Neural progenitor cell (in vitro differentiated cells): ENCODE results near the gene ADCY3. TPM values are rescaled to one million over a fixed set of nuclear protein-coding genes. Genes with fewer than 3 reads are reported as not detected.

Source experiments
- DNase-seq: peaks from one replicate; pipeline ENCODE4 v3.0.0-alpha.2; 2016; ENCODE audit warnings: low spot score
- H2AFZ ChIP-seq: fragments of 200-600 bp; sonication (generic); replicated peaks from 2 replicates; pipeline ENCODE4 v1.6.1; 2016; ENCODE audit warnings: antibody characterized with exemption
- H3F3A ChIP-seq: fragments of 200-600 bp; sonication (generic); 2 replicates; pipeline ENCODE4 v1.6.1; 2016; ENCODE audit warnings: antibody characterized with exemption, low read depth
- H3K27ac ChIP-seq: fragments of 200-600 bp; sonication (generic); 2 replicates; pipeline ENCODE4 v1.5.1; 2016; ENCODE audit warnings: mild to moderate bottlenecking
- H3K27me3 ChIP-seq: fragments of 200-600 bp; sonication (generic); 2 replicates; pipeline ENCODE4 v1.6.1; 2016; ENCODE audit warnings: mild to moderate bottlenecking, moderate library complexity
- H3K36me3 ChIP-seq: fragments of 200-600 bp; sonication (generic); 2 replicates; pipeline ENCODE4 v1.5.1; 2016
- H3K4me1 ChIP-seq: fragments of 200-600 bp; sonication (generic); 2 replicates; pipeline ENCODE4 v1.6.1; 2016; ENCODE audit warnings: mixed run types
- H3K4me2 ChIP-seq: fragments of 200-600 bp; sonication (generic); 2 replicates; pipeline ENCODE4 v1.6.1; 2016
- H3K4me3 ChIP-seq: fragments of 200-600 bp; sonication (generic); 2 replicates; pipeline ENCODE4 v1.5.1; 2016
- H3K79me2 ChIP-seq: fragments of 200-600 bp; sonication (generic); 2 replicates; pipeline ENCODE4 v1.6.1; 2016; ENCODE audit warnings: low read depth
- H3K9ac ChIP-seq: fragments of 200-600 bp; sonication (generic); 2 replicates; pipeline ENCODE4 v1.6.1; 2016
- H3K9me3 ChIP-seq: fragments of 200-600 bp; sonication (generic); 2 replicates; pipeline ENCODE4 v1.5.1; 2016; ENCODE audit warnings: low read depth
- H4K20me1 ChIP-seq: fragments of 200-600 bp; sonication (generic); 2 replicates; pipeline ENCODE4 v1.6.1; 2016; ENCODE audit warnings: low read depth
- H3K27ac Mint-ChIP-seq: 3 replicates; pipeline ENCODE4 v1.8.0; 2021; ENCODE audit warnings: mixed read lengths
- H3K27me3 Mint-ChIP-seq: 2 replicates; pipeline ENCODE4 v1.8.0; 2022; ENCODE audit warnings: low read depth, mild to moderate bottlenecking, inconsistent platforms, moderate library complexity, mixed read lengths; ENCODE audit not compliant: insufficient read depth
- H3K36me3 Mint-ChIP-seq: 3 replicates; pipeline ENCODE4 v1.8.0; 2021; ENCODE audit warnings: mixed read lengths
- H3K4me1 Mint-ChIP-seq: 3 replicates; pipeline ENCODE4 v1.8.0; 2021; ENCODE audit warnings: mixed read lengths
- H3K4me3 Mint-ChIP-seq: 3 replicates; pipeline ENCODE4 v1.8.0; 2021; ENCODE audit warnings: mild to moderate bottlenecking, moderate library complexity, mixed read lengths
- H3K9me3 Mint-ChIP-seq: 3 replicates; pipeline ENCODE4 v1.8.0; 2020; ENCODE audit warnings: mixed read lengths
- EZH2 ChIP-seq: fragments of 200-600 bp; sonication (generic); IDR thresholded peaks from 2 replicates; pipeline ENCODE4 v1.6.1; 2017; ENCODE audit warnings: antibody characterized with exemption, mild to moderate bottlenecking, moderate library complexity
- EZH2phosphoT487 ChIP-seq: fragments of 200-600 bp; sonication (generic); IDR thresholded peaks from 2 replicates; pipeline ENCODE4 v1.6.1; 2017; ENCODE audit warnings: antibody characterized with exemption
- total RNA-seq: library from RNA; depleted of rRNA; stranded (reverse); fragments of >200 nt; gene quantifications from 2 replicates; pipeline ENCODE4 v1.2.3, GENCODE V29; 2015; ENCODE audit warnings: low replicate concordance
- TF ChIP-seq, protein P1 (sequence below): fragments of 200-600 bp; sonication (generic); IDR thresholded peaks from 2 replicates; pipeline ENCODE4 v1.5.1; 2017; ENCODE audit warnings: antibody characterized with exemption, mild to moderate bottlenecking

Gene ADCY3
- total RNA-seq, 1 donor from 2014 or later, result 25.3 TPM

DNA sequence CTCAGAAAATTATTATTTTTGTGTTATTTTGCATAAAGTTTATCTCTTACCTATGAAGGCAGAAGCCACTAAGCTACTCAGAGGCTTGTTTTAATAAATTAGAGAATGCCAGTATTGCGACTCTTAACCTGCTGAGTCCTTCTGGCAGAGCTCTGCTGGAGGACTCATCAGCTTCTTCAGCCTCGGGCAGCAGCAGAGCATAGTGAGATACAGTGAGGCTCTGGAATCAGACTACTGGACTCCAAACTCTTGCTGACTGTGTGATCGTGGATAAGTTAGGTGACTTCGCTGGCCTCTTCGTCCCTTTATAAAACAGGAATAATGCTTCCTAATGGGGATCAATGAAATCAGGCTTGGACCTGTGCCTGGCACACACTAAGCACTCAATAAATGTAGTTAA is 128.6 kb downstream of the ADCY3 start:
- Mint-ChIP-seq H3K27me3 (peaks cover 4% of the 10 kb centered on the region), H3K27ac (no peak overlapping the region), H3K36me3 (peaks cover 3% of the 10 kb centered on the region), H3K4me1 (peaks cover 34% of the 10 kb centered on the region), H3K4me3 (no peak overlapping the region), H3K9me3 (no peaks in the 10 kb centered on the region)
- peak overlapping the region; percentile 82 for H3K4me2 ChIP-seq
- no peaks in the 10 kb centered on the region for H3K27me3 ChIP-seq
- H3K9me3 ChIP-seq, result no peaks in the 10 kb centered on the region
- no peaks in the 10 kb centered on the region for H4K20me1 ChIP-seq
- no peak for TF ChIP-seq EZH2
- H3K79me2 ChIP-seq, result peaks cover 42% of the 10 kb centered on the region
- no peak overlapping the region for H3K9ac ChIP-seq
- no peak overlapping the region for H2AFZ ChIP-seq
- no peak overlapping the region for H3K27ac ChIP-seq
- H3K36me3 ChIP-seq, result peaks cover 11% of the 10 kb centered on the region
- DNase-seq, result no peak
- H3K4me1 ChIP-seq, result peaks cover 26% of the 10 kb centered on the region
- H3K4me3 ChIP-seq, result no peak overlapping the region
- peaks cover 27% of the 10 kb centered on the region for H3F3A ChIP-seq

DNA sequence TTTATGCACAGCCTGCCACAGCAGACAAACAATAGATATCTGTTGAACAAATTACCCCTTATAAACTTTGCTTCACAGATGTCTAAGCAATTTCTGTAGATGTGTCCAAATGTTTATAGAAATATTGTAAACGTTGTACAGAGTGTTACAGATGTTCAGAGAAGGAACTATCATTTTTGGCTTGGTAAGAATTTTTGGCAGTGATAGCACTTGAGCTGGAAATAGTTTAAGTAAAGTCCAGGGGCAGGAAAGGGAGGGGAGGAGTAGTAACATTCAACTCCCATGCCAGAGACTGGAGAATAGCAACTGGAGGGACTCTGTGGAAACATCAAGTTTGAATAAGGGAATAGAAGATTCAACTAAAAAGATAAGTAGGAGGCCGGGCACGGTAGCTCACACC is 131.2 kb downstream of the ADCY3 start:
- Histone ChIP-seq H3K9ac (no peak overlapping the region), H3K4me2 (no peak overlapping the region), H4K20me1 (no peaks in the 10 kb centered on the region), H2AFZ (no peak overlapping the region), H3K4me1 (peaks cover 13% of the 10 kb centered on the region), H3K4me3 (no peak overlapping the region), H3K27ac (no peak overlapping the region), H3K27me3 (no peaks in the 10 kb centered on the region), H3K9me3 (no peaks in the 10 kb centered on the region), H3F3A (peaks cover 22% of the 10 kb centered on the region), H3K79me2 (peaks cover 16% of the 10 kb centered on the region), H3K36me3 (no peaks in the 10 kb centered on the region)
- DNase-seq, result no peak
- H3K27ac Mint-ChIP-seq, result no peak overlapping the region
- no peaks in the 10 kb centered on the region for H3K36me3 Mint-ChIP-seq
- no peak overlapping the region for H3K4me3 Mint-ChIP-seq
- peaks cover 2% of the 10 kb centered on the region for H3K9me3 Mint-ChIP-seq
- peaks cover 4% of the 10 kb centered on the region for H3K27me3 Mint-ChIP-seq
- H3K4me1 Mint-ChIP-seq, result peaks cover 19% of the 10 kb centered on the region
- TF ChIP-seq EZH2, result no peak
- TF ChIP-seq EZH2phosphoT487, result no peak
- TF ChIP-seq, protein P1, sequence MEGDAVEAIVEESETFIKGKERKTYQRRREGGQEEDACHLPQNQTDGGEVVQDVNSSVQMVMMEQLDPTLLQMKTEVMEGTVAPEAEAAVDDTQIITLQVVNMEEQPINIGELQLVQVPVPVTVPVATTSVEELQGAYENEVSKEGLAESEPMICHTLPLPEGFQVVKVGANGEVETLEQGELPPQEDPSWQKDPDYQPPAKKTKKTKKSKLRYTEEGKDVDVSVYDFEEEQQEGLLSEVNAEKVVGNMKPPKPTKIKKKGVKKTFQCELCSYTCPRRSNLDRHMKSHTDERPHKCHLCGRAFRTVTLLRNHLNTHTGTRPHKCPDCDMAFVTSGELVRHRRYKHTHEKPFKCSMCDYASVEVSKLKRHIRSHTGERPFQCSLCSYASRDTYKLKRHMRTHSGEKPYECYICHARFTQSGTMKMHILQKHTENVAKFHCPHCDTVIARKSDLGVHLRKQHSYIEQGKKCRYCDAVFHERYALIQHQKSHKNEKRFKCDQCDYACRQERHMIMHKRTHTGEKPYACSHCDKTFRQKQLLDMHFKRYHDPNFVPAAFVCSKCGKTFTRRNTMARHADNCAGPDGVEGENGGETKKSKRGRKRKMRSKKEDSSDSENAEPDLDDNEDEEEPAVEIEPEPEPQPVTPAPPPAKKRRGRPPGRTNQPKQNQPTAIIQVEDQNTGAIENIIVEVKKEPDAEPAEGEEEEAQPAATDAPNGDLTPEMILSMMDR, result no peak

DNA sequence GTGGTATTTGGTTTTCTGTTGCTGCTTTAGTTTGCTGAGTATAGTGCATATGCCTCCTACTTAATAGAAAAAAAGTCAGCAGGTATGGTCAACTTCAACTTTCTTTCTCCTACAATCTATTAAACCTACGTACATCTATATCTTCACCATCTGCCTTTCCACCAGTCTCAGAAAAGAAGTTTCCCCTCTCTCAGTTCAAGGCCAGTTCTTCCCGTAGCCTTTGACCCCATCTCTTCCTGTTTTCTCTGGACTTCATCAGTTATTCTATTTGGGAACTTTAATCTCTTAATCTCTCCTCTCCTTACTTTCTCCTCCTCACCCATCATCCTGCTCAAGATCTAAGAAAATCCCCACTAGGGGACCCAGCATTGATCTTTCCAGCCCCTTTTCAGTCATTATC is 132.5 kb downstream of the ADCY3 start:
- peaks cover 10% of the 10 kb centered on the region for H3F3A ChIP-seq
- Mint-ChIP-seq H3K36me3 (no peaks in the 10 kb centered on the region), H3K27ac (peak overlapping the region; percentile 57), H3K27me3 (peaks cover 4% of the 10 kb centered on the region), H3K9me3 (peaks cover 2% of the 10 kb centered on the region), H3K4me3 (no peak overlapping the region), H3K4me1 (peaks cover 19% of the 10 kb centered on the region)
- no peaks in the 10 kb centered on the region for H4K20me1 ChIP-seq
- H3K27ac ChIP-seq, result no peak overlapping the region
- no peak overlapping the region for H3K9ac ChIP-seq
- H3K27me3 ChIP-seq, result no peaks in the 10 kb centered on the region
- peaks cover 10% of the 10 kb centered on the region for H3K79me2 ChIP-seq
- no peak for TF ChIP-seq EZH2
- TF ChIP-seq EZH2phosphoT487, result no peak
- TF ChIP-seq, protein P1, result no peak
- H3K36me3 ChIP-seq, result no peaks in the 10 kb centered on the region
- no peaks in the 10 kb centered on the region for H3K9me3 ChIP-seq
- H2AFZ ChIP-seq, result no peak overlapping the region
- no peak for DNase-seq
- H3K4me3 ChIP-seq, result no peak overlapping the region
- no peak overlapping the region for H3K4me2 ChIP-seq
- peaks cover 13% of the 10 kb centered on the region for H3K4me1 ChIP-seq

DNA sequence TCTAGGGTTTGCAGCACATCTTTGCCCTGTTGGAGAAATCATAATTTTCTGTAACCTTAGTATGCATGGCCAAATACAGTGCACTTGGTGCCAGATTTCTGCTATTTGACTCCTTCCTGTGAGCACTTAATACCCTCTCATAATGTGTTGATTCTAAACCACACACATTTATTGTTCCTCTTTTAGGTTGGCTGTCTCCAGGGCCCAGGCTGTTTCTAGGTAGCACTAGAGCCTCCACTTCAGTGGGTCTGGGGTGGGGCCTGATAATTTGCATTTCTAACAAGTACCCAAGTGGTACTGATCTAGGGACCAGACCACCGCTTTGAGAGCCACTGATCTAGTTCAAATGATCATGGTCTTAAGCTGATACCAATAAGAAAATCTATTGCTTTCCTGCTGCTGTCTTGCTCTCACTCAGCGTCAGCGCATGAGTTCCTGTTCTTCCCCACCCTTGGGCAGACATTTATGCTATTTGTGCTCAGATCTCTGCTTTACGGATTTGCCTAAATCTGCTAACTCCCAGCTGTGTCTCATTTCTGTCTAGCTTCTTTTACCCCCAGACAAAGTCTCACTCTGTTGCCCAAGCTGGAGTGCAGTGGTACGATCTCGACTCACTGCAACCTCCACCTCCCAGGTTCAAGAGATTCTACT is 134.2 kb downstream of the ADCY3 start:
- DNase-seq, result no peak

More for the DNA sequence above, 134.2 kb downstream of the ADCY3 start:
- H3K9me3 ChIP-seq, result no peaks in the 10 kb centered on the region
- no peak for TF ChIP-seq EZH2
- TF ChIP-seq, protein P1, result no peak
- H3K27me3 ChIP-seq, result no peaks in the 10 kb centered on the region
- H3K9me3 Mint-ChIP-seq, result peaks cover 4% of the 10 kb centered on the region
- no peak overlapping the region for H3K27ac Mint-ChIP-seq
- no peaks in the 10 kb centered on the region for H3K79me2 ChIP-seq
- no peaks in the 10 kb centered on the region for H3F3A ChIP-seq
- no peak overlapping the region for H3K4me3 ChIP-seq
- H4K20me1 ChIP-seq, result no peaks in the 10 kb centered on the region
- no peaks in the 10 kb centered on the region for H3K36me3 Mint-ChIP-seq
- peaks cover 6% of the 10 kb centered on the region for H3K27me3 Mint-ChIP-seq
- H3K9ac ChIP-seq, result no peak overlapping the region
- H3K4me1 ChIP-seq, result no peaks in the 10 kb centered on the region
- peaks cover 9% of the 10 kb centered on the region for H3K4me1 Mint-ChIP-seq
- no peaks in the 10 kb centered on the region for H3K36me3 ChIP-seq
- H3K4me2 ChIP-seq, result no peak overlapping the region
- H2AFZ ChIP-seq, result no peak overlapping the region
- no peak overlapping the region for H3K27ac ChIP-seq
- H3K4me3 Mint-ChIP-seq, result no peak overlapping the region
